ENCODE data around the gene DNAJA3. TPM values are rescaled to one million over a fixed set of nuclear protein-coding genes. Genes with fewer than 3 reads are reported as not detected.

The DNAJA3 gene
- total and polyA plus RNA-seq, 2 donors (not counting 3 experiments of a cell fraction or from before 2014, with no cell fraction given) = 33.4 to 45.4 TPM

DNA sequence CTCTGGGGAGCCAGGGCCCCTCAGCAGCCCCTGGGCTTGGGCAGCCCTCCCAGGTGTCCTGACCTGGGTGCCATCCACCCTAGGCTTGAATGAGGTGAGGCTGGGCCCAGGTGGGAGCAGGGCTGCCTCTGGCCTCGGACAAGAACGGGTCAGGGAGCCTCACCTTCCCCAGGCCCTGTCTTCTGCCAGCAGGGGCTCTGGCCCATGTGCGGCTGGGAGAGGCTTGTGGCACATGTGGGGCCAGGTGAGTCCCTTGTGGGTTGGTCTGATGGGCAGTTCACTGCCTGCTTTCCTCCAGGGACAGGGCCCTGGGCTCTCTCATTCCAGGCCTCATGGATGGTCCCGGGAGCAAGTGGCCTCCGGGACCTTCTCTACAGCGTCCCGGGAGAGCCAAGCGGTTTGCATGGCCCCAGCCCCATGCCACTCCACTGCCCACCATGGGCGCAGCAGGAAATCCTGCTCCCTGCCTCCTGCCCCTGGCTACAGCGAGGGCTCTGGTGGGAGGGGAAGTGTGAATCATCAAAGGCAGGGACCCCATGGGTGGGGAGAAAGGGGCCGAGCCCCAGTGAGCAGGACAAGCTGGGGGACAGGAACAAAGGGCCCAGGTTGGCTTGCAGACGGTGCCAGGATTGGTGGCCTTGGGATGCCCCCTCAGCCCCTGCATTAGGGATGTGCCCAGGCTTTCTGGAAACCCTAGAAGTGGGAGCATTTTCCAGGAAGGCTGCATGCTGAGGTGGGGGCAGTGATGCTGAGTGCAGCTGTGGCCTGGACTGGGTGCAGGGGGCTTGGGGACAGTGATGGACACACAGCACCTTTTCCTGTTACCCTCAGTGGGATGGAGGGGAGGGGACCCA, 41.9 kb upstream of the DNAJA3 start:
- dilution Hi-C loops (cut with MboI; ENCODE audit: extremely low pct_ligation_motif_present, low sequenced_read_pairs) (no loop called here), intact Hi-C loops (cut with micrococcal nuclease) (no loop called here)
- no TSS peak for BruUV-seq (replicated peaks)
- no peaks in the 10 kb centered on the region for H3K9me3 ChIP-seq (replicated peaks; ENCODE audit: control insufficient read depth, insufficient read depth, low read length)
- H3K27me3 ChIP-seq (ENCODE audit: control insufficient read depth in 2 of 2, insufficient read depth in 2 of 2, low read length in 2 of 2) = no peaks in the 10 kb centered on the region
- H3K9ac ChIP-seq (replicated peaks; ENCODE audit: extremely low read depth, insufficient read depth, low read length) = no peak overlapping the region
- peaks cover 22% of the 10 kb centered on the region for H3K4me1 ChIP-seq (ENCODE audit: control insufficient read depth, extremely low read depth, insufficient read depth, low read length)
- TF ChIP-seq MAX (IDR thresholded peaks at IDR 0.05; ENCODE audit: insufficient read depth, insufficient read length) (no peak), FOS (IDR thresholded peaks at IDR 0.05; ENCODE audit: borderline replicate concordance, insufficient read depth, low read length) (peak; percentile 21)
- no peaks in the 10 kb centered on the region for H3K79me2 ChIP-seq (ENCODE audit: control insufficient read depth, insufficient read depth, low read length)
- no peaks in the 10 kb centered on the region for H4K20me1 ChIP-seq (replicated peaks; ENCODE audit: control insufficient read depth, extremely low read depth, insufficient read depth, low read length)
- no peak overlapping the region for H2AFZ ChIP-seq (ENCODE audit: low read depth, low read length)
- H3K36me3 ChIP-seq (ENCODE audit: control insufficient read depth in 2 of 2, extremely low read depth in 1 of 2, insufficient read depth in 2 of 2, low read length in 2 of 2) = peaks cover 0 to 11% of the 10 kb centered on the region in 2 experiments
- no peak overlapping the region for H3K4me2 ChIP-seq (ENCODE audit: insufficient read depth, low read length)
- DNase-seq (ENCODE audit: low read depth, low spot score) (peak; percentile 37), FAIRE-seq (peak; percentile 37)
- ChIA-PET POLR2A (no interaction called here), CTCF (interaction anchor here (1.0 kb wide), 1 partner anchor 25 kb away, joined by 3 read pairs; no protein-coding TSS in a partner anchor)
- H3K4me3 ChIP-seq (replicated peaks in 1 of 3; ENCODE audit: insufficient read depth in 1 of 3, low read depth in 1 of 3, low read length in 3 of 3) = no peak overlapping the region
- H3K9me1 ChIP-seq (replicated peaks; ENCODE audit: control insufficient read depth, extremely low read depth, insufficient read depth, low read length) = no peaks in the 10 kb centered on the region
- no peak overlapping the region for H3K27ac ChIP-seq (ENCODE audit: insufficient read depth, low read depth, low read length)

- Histone ChIP-seq H3K79me2 (ENCODE audit: control insufficient read depth, insufficient read depth, low read length) (no peaks in the 10 kb centered on the region), H3K27ac (ENCODE audit: insufficient read depth, low read depth, low read length) (no peak overlapping the region), H3K4me1 (ENCODE audit: control insufficient read depth, extremely low read depth, insufficient read depth, low read length) (peaks cover 22% of the 10 kb centered on the region), H4K20me1 (replicated peaks; ENCODE audit: control insufficient read depth, extremely low read depth, insufficient read depth, low read length) (no peaks in the 10 kb centered on the region), H3K9ac (replicated peaks; ENCODE audit: extremely low read depth, insufficient read depth, low read length) (no peak overlapping the region), H2AFZ (ENCODE audit: low read depth, low read length) (no peak overlapping the region), H3K4me2 (ENCODE audit: insufficient read depth, low read length) (no peak overlapping the region), H3K9me1 (replicated peaks; ENCODE audit: control insufficient read depth, extremely low read depth, insufficient read depth, low read length) (no peaks in the 10 kb centered on the region), H3K27me3 (ENCODE audit: control insufficient read depth in 2 of 2, insufficient read depth in 2 of 2, low read length in 2 of 2) (no peaks in the 10 kb centered on the region), H3K36me3 (ENCODE audit: control insufficient read depth in 2 of 2, extremely low read depth in 1 of 2, insufficient read depth in 2 of 2, low read length in 2 of 2) (peaks cover 0 to 13% of the 10 kb centered on the region in 2 experiments), H3K4me3 (replicated peaks in 1 of 3; ENCODE audit: insufficient read depth in 1 of 3, low read depth in 1 of 3, low read length in 3 of 3) (no peak overlapping the region), H3K9me3 (replicated peaks; ENCODE audit: control insufficient read depth, insufficient read depth, low read length) (no peaks in the 10 kb centered on the region)
- intact Hi-C loops (cut with micrococcal nuclease) = no loop called here
- ChIA-PET CTCF (no interaction called here), POLR2A (no interaction called here)
- TF ChIP-seq FOS (IDR thresholded peaks at IDR 0.05; ENCODE audit: borderline replicate concordance, insufficient read depth, low read length) = no peak
- dilution Hi-C loops (cut with MboI; ENCODE audit: extremely low pct_ligation_motif_present, low sequenced_read_pairs) = no loop called here
- DNase-seq (ENCODE audit: low read depth, low spot score) (no peak), FAIRE-seq (no peak)
- no TSS peak for BruUV-seq (replicated peaks)
Measured at GRCh38 chr16:4384509-4384942, 41.1 kb upstream of the DNAJA3 start.

Data from endothelial cell of umbilical vein (primary cell).